NCI-H526 (cell line): ENCODE measurements around the gene BMP5.
"Not testable (repeated sequence)": the region's sequence is repeated elsewhere in the genome, so short reads cannot be mapped to it uniquely, and the experiment has no call there.

Experiments used
- DNase-seq, 2 experiments: peaks; one replicate each; lab custom pipeline; 2025; lab: John Stamatoyannopoulos, UW

BMP5 gene

GRCh38 chr6:55875400-55875799 lies at the start of gene BMP5:
Gene BMP5, minus strand, starts transcription at chr6:55875590. Its CDS starts 725 bp downstream, at chr6:55874865.
- peak; percentile 73 to 83 for DNase-seq

DNA sequence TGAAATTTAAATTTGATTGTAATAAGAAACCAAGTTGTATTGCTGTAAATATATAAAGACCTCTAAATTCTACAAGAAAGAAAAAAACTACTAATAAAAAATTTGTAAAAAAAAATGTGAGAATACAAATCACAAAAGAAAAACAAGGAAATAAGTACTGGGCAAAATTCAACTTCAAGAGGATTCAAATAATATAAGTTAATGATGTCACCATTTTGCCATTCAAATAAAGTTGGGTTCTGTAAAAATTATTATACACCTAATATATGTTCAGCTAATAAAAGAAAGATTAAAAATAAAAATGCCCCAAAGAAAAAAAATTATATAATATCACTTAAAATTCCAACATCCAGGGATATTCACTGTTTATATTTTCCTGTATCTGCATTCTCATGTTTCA lies 47.0 kb upstream of the BMP5 start:
- DNase-seq = no peak

GRCh38 chr6:55919716-55920308 lies 44.4 kb upstream of the BMP5 start:
- DNase-seq = no peak

- DNase-seq = no peak
These were observed 43.2 kb upstream of the BMP5 start for GRCh38 chr6:55918639-55919038.

DNA sequence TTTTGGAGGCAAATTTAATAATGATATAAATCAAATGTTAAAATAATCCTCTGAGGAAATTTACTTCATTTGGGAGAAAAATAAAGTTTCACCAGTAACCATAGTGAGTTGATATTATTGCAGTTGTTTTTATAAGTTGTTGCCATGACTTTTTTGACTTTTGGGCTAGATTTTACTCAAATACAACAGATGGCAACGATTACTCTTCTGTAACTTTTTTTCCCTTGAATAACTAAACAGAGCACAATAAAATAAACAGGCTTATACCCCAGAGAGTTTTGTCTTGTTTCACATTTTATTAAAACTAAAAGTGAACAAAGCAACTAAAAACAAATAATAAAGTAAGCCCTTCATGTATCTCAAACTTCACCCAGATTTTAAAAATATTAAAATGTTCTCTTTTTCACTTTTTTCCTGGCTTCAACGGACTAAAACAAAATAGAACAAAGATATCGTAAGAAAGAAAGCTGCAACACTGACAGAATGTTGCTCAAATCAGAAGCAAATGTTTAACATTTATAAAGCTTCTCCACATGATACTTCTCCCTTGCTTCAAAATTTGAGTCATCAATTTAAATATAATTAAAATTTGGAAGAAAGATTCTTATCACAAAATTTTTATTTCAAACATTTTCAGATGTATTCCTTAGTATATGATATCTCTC lies 42.5 kb upstream of the BMP5 start:
- DNase-seq = no peak

DNA sequence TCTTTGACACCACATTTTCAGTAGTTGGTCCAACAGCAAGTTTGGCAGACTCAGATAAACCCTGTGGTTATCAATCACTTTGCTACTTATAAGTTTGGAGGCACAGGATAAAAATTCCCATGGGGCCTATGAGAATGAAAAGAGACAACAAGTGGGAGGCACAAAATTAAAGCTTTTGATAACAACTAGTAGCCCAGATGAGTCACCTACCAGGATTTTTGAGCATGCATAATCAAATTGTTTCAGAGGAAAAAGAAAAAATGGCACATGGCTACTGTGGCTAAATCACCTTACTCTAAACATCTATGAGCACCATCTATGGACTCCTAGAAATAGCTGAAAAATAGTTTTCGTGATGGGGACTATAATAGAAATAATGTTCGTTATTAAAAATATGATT lies 40.8 kb upstream of the BMP5 start:
- DNase-seq = no peak

DNA sequence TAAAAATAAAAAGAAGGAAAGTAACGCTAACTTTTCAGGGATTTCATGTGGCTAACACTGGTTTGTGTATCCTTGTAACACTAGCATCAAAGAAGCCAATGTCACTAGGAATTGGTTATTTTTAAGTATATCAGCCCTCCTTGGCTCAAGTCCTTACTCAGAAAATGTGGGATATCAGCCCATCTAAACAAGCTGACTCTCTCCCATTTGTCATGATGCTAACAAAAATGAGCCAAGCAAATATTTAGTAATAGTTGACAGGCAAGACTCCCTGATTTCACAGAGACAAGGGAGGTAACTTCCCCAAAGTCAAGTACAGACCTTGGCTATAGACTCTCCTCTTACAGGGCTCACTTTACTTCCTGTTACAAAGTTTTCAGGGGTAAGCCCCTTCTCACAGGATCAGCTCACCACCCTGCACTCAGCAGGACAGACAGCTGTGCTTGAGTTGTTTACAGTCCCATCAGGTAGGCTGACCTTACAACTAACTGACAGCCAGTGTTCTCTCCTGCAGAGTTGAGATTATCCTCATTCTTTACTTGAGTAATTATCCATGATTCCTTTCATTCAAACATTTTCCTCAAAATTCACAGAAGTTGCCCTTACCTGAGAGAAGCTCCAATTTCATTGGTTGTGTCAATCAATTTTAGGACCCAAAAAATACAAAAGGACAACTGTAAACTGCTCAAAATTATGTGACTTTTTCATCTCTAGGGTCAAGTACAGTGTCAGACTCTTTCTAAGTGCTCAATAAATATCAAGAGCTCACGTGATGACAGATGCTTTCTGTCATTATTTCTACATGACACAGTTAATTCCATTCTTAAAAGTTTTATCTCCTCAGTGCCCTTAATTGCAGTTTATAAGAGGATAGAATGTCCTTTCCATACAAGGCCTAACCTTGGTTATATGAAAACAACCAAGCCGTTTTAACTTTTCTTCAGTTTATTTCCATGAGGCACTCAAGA lies 38.1 kb upstream of the BMP5 start:
- no peak for DNase-seq

- not testable (repeated sequence) for DNase-seq
These were observed 35.1 kb upstream of the BMP5 start for GRCh38 chr6:55910466-55910865.

DNA sequence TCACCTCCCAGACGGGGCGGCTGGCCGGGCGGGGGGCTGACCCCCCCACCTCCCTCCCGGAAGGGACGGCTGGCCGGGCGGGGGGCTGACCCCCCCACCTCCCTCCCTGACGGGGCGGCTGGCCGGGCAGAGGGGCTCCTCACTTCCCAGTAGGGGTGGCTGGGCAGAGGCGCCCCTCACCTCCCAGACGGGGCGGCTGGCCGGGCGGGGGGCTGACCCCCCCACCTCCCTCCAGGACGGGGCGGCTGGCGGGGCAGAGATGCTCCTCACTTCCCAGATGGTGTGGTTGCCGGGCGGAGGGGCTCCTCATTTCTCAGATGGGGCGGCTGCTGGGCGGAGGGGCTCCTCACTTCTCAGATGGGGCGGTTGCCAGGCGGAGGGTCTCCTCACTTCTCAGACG lies 34.5 kb upstream of the BMP5 start:
- DNase-seq = not testable (repeated sequence)

- no peak for DNase-seq
These were observed 27.4 kb upstream of the BMP5 start for GRCh38 chr6:55902796-55903195.

- DNase-seq = no peak
These were observed 26.4 kb upstream of the BMP5 start for GRCh38 chr6:55901765-55902270.

DNA sequence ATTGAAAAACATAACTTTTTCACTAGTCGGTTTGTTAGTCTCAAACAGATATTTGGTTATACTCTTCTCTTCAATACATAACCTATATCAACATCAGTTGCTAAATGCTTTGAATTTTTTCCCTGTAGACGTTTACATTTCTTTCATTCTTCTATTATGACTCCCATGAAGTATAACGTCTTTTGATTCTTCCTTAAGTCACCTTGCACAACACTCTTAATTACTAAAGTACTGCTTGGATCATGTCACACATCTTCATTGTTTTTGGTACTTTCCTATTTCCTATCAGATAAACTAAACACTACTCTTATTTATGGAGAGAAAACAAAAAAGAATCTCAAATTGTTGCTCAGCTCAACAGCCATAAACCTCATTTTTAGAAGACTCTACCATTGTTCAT lies 23.0 kb upstream of the BMP5 start:
- no peak for DNase-seq

- DNase-seq = no peak
These were observed 22.0 kb upstream of the BMP5 start for GRCh38 chr6:55897346-55897745.

GRCh38 chr6:55895972-55896730 lies 20.8 kb upstream of the BMP5 start:
- no peak for DNase-seq

- no peak for DNase-seq
These were observed 17.5 kb upstream of the BMP5 start for GRCh38 chr6:55892749-55893357.

GRCh38 chr6:55888917-55889316 lies 13.5 kb upstream of the BMP5 start:
- no peak for DNase-seq

DNA sequence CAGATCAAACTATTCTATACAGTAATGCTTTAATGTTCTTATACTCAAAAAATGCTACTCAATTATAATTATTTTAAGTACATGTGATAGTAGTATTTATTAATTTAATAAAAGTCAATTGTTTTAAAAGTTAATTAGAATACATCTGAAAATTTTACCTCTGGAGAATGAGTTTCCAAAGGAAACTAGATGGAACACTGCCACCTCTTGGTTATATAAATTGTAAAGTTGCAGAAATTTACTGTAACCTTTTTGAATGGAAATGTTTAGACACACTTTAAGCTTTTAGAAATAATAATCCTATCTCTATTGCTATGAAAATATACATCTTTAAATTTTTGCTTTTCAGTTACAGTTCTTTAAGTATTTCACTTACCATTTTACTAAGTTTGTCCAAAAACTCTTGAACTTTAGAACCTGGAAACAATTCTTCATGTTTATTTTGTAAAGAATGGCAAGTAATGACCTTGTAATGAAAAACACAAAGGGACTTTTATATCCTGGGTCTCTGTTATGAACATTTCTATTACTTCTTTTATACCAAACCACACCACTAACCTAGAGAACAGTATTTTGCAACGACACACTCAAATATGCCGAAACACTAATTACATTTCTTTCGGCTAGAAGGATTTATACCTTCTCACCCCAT lies 10.9 kb upstream of the BMP5 start:
- DNase-seq = peak in 1 of 2 experiments; percentile 53

DNA sequence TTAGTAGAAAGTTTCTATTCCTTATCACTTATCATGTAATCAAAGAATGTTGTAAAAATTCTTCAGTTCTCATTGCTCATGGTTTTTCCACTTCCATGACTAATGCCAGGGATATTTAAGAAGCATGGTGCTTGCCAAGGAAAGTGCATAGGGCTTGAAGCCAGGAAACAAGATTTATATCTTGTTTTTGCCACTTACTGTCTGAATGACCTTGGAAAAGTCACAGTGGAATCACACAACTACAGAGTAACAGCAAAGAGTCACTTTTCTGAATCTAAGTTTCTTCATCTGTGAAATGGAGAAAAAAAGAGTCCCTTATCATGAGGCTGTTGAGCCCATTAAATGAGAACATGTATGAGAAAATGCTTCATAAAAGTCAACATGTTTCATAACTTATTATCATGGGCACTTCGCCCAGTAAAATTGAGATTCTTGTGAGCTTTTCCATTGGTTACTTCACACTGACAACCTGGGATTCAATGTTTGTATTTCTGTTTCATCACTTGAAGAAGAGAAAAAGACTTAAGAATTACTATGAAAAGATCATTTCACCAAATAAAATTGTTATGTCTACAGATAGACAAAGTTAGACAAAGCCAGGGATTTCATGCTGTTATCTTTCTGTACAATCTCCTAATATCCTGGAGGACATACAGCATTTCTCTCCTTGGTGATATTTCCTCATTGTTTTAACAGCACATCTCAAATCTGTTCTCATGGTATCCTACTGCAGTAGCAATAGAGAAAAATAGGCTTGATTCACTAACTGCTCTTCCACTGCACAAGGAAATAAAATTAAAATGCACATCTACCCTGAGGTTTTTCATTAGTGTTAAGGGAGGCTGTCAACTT lies 7.6 kb upstream of the BMP5 start:
- no peak for DNase-seq

- no peak for DNase-seq
These were observed 1.9 kb upstream of the BMP5 start for GRCh38 chr6:55877283-55877682.

GRCh38 chr6:55874316-55874715 lies 1.1 kb downstream of the BMP5 start:
- DNase-seq = peak; percentile 57 to 67
